K562 (cell line): ENCODE data around the gene VSIG2. TPM values are rescaled to one million over a fixed set of nuclear protein-coding genes. Genes with fewer than 3 reads are reported as not detected.

Source experiments
- ATAC-seq: fragments of 200-7000 bp; cut with Tn5 transposase; 3 replicates; pipeline ENCODE4 v1.9.1; 2020; ENCODE audit warnings: moderate library complexity
- BruUV-seq: library from RNA; stranded (reverse); fragments of 400-500 nt; replicated peaks from 2 replicates; lab custom pipeline; 2021; lab: Mats Ljungman, UMichigan
- CTCF ChIA-PET: fragments of 300-600 bp; formaldehyde crosslinking; extraction: SDS; loops from one replicate; lab custom pipeline; 2021; ENCODE audit warnings: low intra/inter-chr PET ratio; lab: Yijun Ruan, JAX
- POLR2A ChIA-PET: fragments of 300-600, 350-650 bp; sonication (Branson Sonifier 250); formaldehyde crosslinking; extraction: SDS; loops from one replicate; lab custom pipeline; 2021; ENCODE audit warnings: antibody characterized with exemption, inconsistent platforms; lab: Yijun Ruan, JAX
- DNase-seq, 4 experiments: peaks; one replicate each; pipeline versions ENCODE4 v3.0.0 to v3.0.0-alpha.2; 2011 to 2018; ENCODE audit warnings: low spot score in 3 of 4, mixed read lengths in 3 of 4; ENCODE audit errors: extremely low read depth in 1 of 4
- FAIRE-seq: peaks from 2 replicates; lab custom pipeline; 2011; peaks lifted over from hg19 to GRCh38; lab: Jason Lieb, UNC
- H2AFZ ChIP-seq: 2 replicates; pipeline ENCODE4 v1.6.0; 2011; ENCODE audit warnings: low read depth, low read length, control low read depth, inconsistent platforms
- H3K27ac ChIP-seq: fragments of 200-600 bp; 3 replicates; pipeline ENCODE4 v1.8.0; 2011; ENCODE audit warnings: low read depth, mild to moderate bottlenecking, control low read depth, inconsistent platforms, low read length, moderate library complexity, mixed read lengths; ENCODE audit errors: extremely low read depth
- H3K27me3 ChIP-seq, 2 experiments: fragments of 300-600 bp in 1 of 2; 2 replicates in 1 of 2; 3 replicates in 1 of 2; pipeline versions ENCODE4 v1.6.0 to v1.8.0; 2011; ENCODE audit warnings: inconsistent platforms in 2 of 2, low read length in 2 of 2, mild to moderate bottlenecking in 1 of 2, mixed read lengths in 1 of 2, moderate library complexity in 1 of 2; ENCODE audit not compliant: control insufficient read depth in 2 of 2, insufficient read depth in 2 of 2
- H3K36me3 ChIP-seq: fragments of 300-600 bp; 3 replicates; pipeline ENCODE4 v1.8.0; 2011; ENCODE audit warnings: mild to moderate bottlenecking, low read length, inconsistent platforms; ENCODE audit not compliant: control insufficient read depth, insufficient read depth
- H3K4me1 ChIP-seq, 2 experiments: fragments of 200-600 bp in 1 of 2; replicated peaks in 1 of 2; 2 replicates in 1 of 2; 3 replicates in 1 of 2; pipeline versions ENCODE4 v1.5.1 to v1.8.0; 2011; ENCODE audit warnings: inconsistent platforms in 2 of 2, low read length in 2 of 2, mild to moderate bottlenecking in 1 of 2, mixed read lengths in 1 of 2, moderate library complexity in 1 of 2; ENCODE audit not compliant: control insufficient read depth in 2 of 2, insufficient read depth in 2 of 2
- H3K4me2 ChIP-seq: 2 replicates; pipeline ENCODE4 v1.6.1; 2011; ENCODE audit warnings: low read length, control low read depth, inconsistent platforms, mixed read lengths; ENCODE audit not compliant: insufficient read depth
- H3K4me3 ChIP-seq: fragments of 200-600 bp; sonication (generic), shearing (Covaris generic); 2 replicates; pipeline ENCODE4 v1.5.1; 2016; ENCODE audit warnings: control low read depth, inconsistent platforms
- H3K79me2 ChIP-seq: fragments of 200-600 bp; 3 replicates; pipeline ENCODE4 v1.8.0; 2011; ENCODE audit warnings: low read length, inconsistent platforms; ENCODE audit not compliant: control insufficient read depth, insufficient read depth
- H3K9ac ChIP-seq, 2 experiments: 2 replicates each; pipeline versions ENCODE4 v1.6.0 to v1.6.1; 2011; ENCODE audit warnings: low read depth in 2 of 2, low read length in 2 of 2, control low read depth in 1 of 2, inconsistent platforms in 1 of 2, mild to moderate bottlenecking in 1 of 2, mixed read lengths in 1 of 2; ENCODE audit not compliant: insufficient read depth in 1 of 2
- H3K9me1 ChIP-seq: one replicate; pipeline ENCODE4 v1.6.0; 2011; ENCODE audit warnings: inconsistent platforms, mild to moderate bottlenecking, low read length, moderate library complexity; ENCODE audit not compliant: control insufficient read depth, insufficient read depth
- H3K9me3 ChIP-seq: replicated peaks from 2 replicates; pipeline ENCODE4 v1.5.1; 2011; ENCODE audit warnings: low read depth, low read length, inconsistent platforms; ENCODE audit not compliant: control insufficient read depth, insufficient read depth
- H4K20me1 ChIP-seq: replicated peaks from 2 replicates; pipeline ENCODE4 v1.6.1; 2011; ENCODE audit warnings: low read length, inconsistent platforms, mixed read lengths; ENCODE audit not compliant: control insufficient read depth, insufficient read depth
- ATF3 ChIP-seq, 2 experiments: fragments of 450-650 bp in 1 of 2; sonication (generic) in 1 of 2; formaldehyde crosslinking in 1 of 2; IDR thresholded peaks in 1 of 2; conservative IDR thresholded peaks in 1 of 2; 2 replicates each; pipeline versions ENCODE4 v1.6.1 to v1.8.1; 2016 to 2023; ENCODE audit warnings: mild to moderate bottlenecking in 2 of 2, moderate library complexity in 2 of 2, inconsistent platforms in 1 of 2, missing genetic modification reagents in 1 of 2
- SMARCC2 ChIP-seq: fragments of 450-650 bp; IDR thresholded peaks from 2 replicates; pipeline ENCODE4 v1.6.1; 2017; ENCODE audit warnings: antibody characterized with exemption, moderate library complexity, mild to moderate bottlenecking, low read depth
- UBTF ChIP-seq, 2 experiments: IDR thresholded peaks; 2 replicates each; pipeline ENCODE4 v1.6.1; 2012; ENCODE audit warnings: improper control_type of control experiment in 2 of 2, low read depth in 2 of 2, low read length in 2 of 2, borderline replicate concordance in 1 of 2
- ZKSCAN3 ChIP-seq: fragments of 250-450 bp; sonication (Bioruptor Pico); IDR thresholded peaks from 2 replicates; pipeline ENCODE4 v1.4.0; 2020
- ZNF212 ChIP-seq: fragments of 450-650 bp; formaldehyde crosslinking; IDR thresholded peaks from 2 replicates; pipeline ENCODE4 v1.4.0; 2020; ENCODE audit warnings: mild to moderate bottlenecking
- ZNF354B ChIP-seq: fragments of 250-450 bp; sonication (Bioruptor Pico); IDR thresholded peaks from 2 replicates; pipeline ENCODE4 v1.4.0; 2020
- WGBS: fragments of 100-300 bp; shearing (Covaris generic); methylation state at CpG from one replicate; pipeline ENCODE4 v1.1.6; 2016; ENCODE audit warnings: low coverage, mixed read lengths; ENCODE audit not compliant: insufficient coverage; ENCODE audit errors: missing lambda C conversion rate; 5-methylcytosine and 5-hydroxymethylcytosine counted together
- in situ Hi-C: fragments of 300-500 bp; cut with MboI; formaldehyde crosslinking; loops from 4 replicates; pipeline ENCODE4 v1.15.0; 2018; ENCODE audit warnings: inconsistent platforms, mixed read lengths
- intact Hi-C: fragments of 100-400 bp; cut with micrococcal nuclease; formaldehyde crosslinking; loops from 2 replicates; pipeline ENCODE4 v1.14.2; 2022
- polyA plus RNA-seq, 8 experiments: library from polyadenylated mRNA; depleted of rRNA in 4 of 8; stranded (reverse) in 5 of 8; unstranded in 3 of 8; fragments of >200 nt; fragmentation: Nextera tagmentation in 2 of 8; fragmentation: Illumina TruSeq in 1 of 8; extraction: Ambion mirVana in 2 of 8; extraction: Trizol in 1 of 8; gene quantifications; 2 replicates each; pipeline versions ENCODE4 v1.2.1 to v1.2.3, GENCODE V29; 2011 to 2014; ENCODE audit warnings: inconsistent platforms in 1 of 8, missing spikeins in 1 of 8
- total RNA-seq, 7 experiments: library from RNA; depleted of rRNA in 6 of 7; stranded (reverse); fragments of >200 nt in 6 of 7; fragmentation: Illumina TruSeq in 2 of 7; extraction: Trizol in 2 of 7; gene quantifications; 2 replicates each; pipeline versions ENCODE4 v1.2.1 to v1.2.3, GENCODE V29; 2011 to 2021; ENCODE audit warnings: low replicate concordance in 1 of 7

VSIG2 gene
- total and polyA plus RNA-seq, 9 of the 15 experiments (the other 6 are each of a cell fraction or from before 2014, with no cell fraction given), result not detected

DNA sequence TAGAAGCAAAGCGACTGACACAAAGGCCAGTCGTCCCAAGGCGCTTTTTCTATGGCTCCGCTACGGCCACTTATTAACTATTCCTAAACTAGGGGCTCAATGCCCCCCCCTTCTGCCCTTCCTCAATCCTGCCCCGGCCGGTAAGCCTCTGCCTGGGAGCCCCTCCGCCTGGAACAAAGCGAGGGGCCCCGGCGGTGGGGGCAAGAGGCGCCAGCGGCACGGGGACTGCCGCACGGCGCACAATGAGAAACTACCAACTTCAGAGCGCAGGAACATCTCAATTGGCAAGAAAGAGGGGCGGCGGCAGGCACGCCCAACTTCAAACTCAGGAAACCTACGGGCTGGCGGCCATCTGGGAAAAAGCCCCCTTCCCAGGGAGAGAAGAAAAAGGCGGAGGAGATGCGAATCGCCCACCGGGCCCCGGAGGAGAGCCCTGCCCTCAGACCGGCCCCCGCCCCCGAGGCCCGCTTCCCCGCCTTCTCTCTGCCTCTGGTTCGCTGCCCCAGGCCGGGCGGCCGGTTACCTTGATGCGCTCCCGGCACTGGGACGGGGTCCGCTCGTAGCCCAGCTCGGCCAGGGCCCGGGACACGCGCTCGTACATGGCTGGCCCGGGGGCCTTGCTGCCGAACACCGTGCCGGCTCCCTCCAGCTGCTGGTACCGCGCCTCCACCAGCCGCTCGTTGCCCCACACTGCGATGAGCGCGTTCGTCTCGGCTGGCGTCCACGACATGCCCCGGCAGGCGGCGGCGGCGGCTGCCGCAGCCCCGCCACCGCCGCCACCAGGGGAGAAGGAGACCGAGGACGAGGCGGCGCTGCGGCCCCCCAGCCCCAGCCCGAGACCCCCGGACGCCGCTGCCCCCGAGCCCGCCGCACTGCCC, 47.5 kb upstream of the VSIG2 start:
- Histone ChIP-seq H3K4me2 (peak overlapping the region; percentile 83), H3K27ac (peak overlapping the region; percentile 64; the same call in 2 of the 3 replicates), H3K79me2 (peaks cover 20% of the 10 kb centered on the region), H3K4me1 (peaks cover 12 to 25% of the 10 kb centered on the region in 2 experiments; a peak in 4 of 5 replicates), H3K4me3 (peak overlapping the region; percentile 93), H3K36me3 (no peaks in the 10 kb centered on the region), H2AFZ (peak overlapping the region; percentile 95), H3K9ac (peak overlapping the region; percentile 63 to 94), H3K9me3 (no peaks in the 10 kb centered on the region), H4K20me1 (no peaks in the 10 kb centered on the region), H3K9me1 (no peaks in the 10 kb centered on the region), H3K27me3 (peaks cover 2 to 7% of the 10 kb centered on the region in 2 experiments; a peak in 3 of 5 replicates)
- no peak for FAIRE-seq
- ChIA-PET CTCF (interaction anchor here (0.6 kb wide), 1 partner anchor 156 kb away, joined by 3 read pairs; no protein-coding TSS in a partner anchor), POLR2A (interaction anchor here (0.6 to 1.7 kb wide), 11 partner anchors 9 to 279 kb away, joined by 3 to 6 read pairs (median 4); no protein-coding TSS in a partner anchor)
- WGBS, result 1% methylated on average over 42 of the region's 83 CpGs
- peak; percentile 76 for ATAC-seq
- intact Hi-C loops (loop anchor here (2.0 kb wide), 1 partner anchor 37 kb away; no protein-coding TSS in a partner anchor), in situ Hi-C loops (no loop called here)
- no TSS peak for BruUV-seq
- DNase-seq, result peak; percentile 39 to 61 (median 54)
- TF ChIP-seq SMARCC2 (no peak), ZNF212 (no peak), ZKSCAN3 (CRISPR knock-in tag) (no peak), UBTF (IDR thresholded peaks at IDR 0.05; ENCODE audit: borderline replicate concordance in 1 of 2, low read depth in 2 of 2, low read length in 2 of 2) (peak; percentile 19 to 30; a peak in 2 of 4 replicates), ZNF354B (CRISPR knock-in tag) (no peak), ATF3 (IDR thresholded peaks at IDR 0.05) (no peak), ATF3 (CRISPR knock-in tag; conservative IDR thresholded peaks at IDR 0.05) (no peak)
